AG09309 (cell line): ENCODE results near the gene D2HGDH.

Experiments
- DNase-seq: peaks from one replicate; pipeline ENCODE4 v3.0.0-alpha.2; 2010; ENCODE audit warnings: low read depth
- H3K4me3 ChIP-seq: 2 replicates; pipeline ENCODE4 v1.5.1; 2011; ENCODE audit warnings: mild to moderate bottlenecking, low read depth, low read length, moderate library complexity; ENCODE audit not compliant: control insufficient read depth
- TF ChIP-seq, protein P1 (sequence below): IDR thresholded peaks from 2 replicates; pipeline ENCODE4 v1.5.1; 2011; ENCODE audit warnings: mild to moderate bottlenecking, low read depth, low read length, inconsistent platforms; ENCODE audit not compliant: insufficient read depth, control insufficient read depth; ENCODE audit errors: missing control alignments

D2HGDH gene

DNA sequence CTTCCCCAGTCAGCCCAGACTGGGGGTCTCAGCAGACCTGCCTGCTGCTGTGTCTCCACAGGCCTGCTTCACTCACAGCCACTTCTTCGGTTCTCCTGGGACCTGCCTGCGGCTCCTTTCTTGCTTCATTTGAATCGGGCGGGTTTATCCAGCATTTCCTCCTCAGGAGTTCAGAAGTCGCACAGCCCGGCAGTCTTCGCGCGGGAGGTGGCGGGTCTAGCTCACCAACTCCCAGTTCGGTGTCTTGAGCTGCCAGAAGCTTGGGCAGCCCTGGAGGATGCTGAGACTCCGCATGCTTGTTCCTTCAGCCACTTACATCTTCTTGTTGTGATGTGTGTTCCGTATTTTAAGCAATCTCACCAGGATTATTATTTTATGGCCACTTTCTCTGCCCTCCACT is 10.8 kb downstream of the D2HGDH start:
- no peak for DNase-seq
- TF ChIP-seq, protein P1, sequence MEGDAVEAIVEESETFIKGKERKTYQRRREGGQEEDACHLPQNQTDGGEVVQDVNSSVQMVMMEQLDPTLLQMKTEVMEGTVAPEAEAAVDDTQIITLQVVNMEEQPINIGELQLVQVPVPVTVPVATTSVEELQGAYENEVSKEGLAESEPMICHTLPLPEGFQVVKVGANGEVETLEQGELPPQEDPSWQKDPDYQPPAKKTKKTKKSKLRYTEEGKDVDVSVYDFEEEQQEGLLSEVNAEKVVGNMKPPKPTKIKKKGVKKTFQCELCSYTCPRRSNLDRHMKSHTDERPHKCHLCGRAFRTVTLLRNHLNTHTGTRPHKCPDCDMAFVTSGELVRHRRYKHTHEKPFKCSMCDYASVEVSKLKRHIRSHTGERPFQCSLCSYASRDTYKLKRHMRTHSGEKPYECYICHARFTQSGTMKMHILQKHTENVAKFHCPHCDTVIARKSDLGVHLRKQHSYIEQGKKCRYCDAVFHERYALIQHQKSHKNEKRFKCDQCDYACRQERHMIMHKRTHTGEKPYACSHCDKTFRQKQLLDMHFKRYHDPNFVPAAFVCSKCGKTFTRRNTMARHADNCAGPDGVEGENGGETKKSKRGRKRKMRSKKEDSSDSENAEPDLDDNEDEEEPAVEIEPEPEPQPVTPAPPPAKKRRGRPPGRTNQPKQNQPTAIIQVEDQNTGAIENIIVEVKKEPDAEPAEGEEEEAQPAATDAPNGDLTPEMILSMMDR, result no peak
- H3K4me3 ChIP-seq, result no peak overlapping the region

DNA sequence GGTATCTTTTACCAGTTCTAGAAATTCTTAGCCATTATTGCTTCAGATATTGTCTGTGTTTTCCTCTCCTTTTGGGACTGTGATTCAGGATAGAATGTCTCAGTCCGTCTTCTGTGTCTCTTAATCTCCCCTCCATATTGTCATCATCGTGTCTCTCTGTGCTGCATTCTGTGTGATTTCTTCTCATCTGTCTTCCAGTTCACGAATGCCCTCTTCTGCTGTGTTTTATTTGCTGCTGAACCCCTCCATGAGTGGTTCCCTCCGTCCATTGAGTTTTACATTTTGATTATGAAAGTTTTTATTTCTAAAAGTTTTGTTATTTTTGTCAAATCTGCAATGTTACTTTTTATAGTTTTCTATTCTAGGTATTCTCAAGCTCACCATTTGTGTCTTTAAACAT is 11.7 kb downstream of the D2HGDH start:
- no peak overlapping the region for H3K4me3 ChIP-seq
- TF ChIP-seq, protein P1, result no peak
- DNase-seq, result no peak

DNA sequence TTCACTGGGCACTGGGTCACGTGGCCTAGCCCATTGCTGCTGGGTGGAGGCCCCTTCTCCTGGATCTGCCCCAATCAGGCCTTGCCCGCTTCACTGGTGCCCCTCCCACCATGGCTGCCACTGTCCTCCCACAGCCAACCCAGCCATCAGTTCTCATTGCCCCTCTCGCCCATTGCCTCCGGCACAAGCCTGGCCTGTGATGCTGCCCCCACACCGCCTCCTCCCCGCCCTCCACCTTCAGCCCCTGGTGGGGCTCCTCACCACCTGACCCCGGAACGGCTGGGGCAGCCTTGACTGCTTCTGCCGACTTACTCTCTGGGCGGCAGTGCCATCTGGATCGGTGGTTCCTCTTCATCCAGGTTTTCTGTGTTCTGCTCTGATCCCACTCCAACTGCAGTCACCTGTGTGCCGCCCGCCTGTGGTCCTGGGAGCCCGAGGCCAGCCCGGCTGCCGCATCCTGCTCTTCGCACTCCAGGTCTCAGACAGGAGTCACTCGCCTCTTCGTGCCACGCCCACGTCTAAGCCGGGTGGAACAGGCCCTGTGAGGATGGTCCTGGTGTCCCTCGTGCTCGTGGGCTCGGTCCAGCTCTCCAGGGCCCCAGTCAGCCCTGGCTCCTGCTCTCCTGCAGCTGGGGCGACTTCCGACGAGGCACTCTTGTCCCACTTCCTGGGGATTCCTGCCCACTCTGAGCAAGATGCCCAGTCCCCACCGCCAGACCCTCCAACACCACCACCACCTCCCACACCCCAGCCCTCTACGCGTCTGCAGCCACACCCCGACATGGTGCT is 14.2 kb downstream of the D2HGDH start:
- DNase-seq, result no peak
- H3K4me3 ChIP-seq, result no peak overlapping the region
- TF ChIP-seq, protein P1, result no peak

DNA sequence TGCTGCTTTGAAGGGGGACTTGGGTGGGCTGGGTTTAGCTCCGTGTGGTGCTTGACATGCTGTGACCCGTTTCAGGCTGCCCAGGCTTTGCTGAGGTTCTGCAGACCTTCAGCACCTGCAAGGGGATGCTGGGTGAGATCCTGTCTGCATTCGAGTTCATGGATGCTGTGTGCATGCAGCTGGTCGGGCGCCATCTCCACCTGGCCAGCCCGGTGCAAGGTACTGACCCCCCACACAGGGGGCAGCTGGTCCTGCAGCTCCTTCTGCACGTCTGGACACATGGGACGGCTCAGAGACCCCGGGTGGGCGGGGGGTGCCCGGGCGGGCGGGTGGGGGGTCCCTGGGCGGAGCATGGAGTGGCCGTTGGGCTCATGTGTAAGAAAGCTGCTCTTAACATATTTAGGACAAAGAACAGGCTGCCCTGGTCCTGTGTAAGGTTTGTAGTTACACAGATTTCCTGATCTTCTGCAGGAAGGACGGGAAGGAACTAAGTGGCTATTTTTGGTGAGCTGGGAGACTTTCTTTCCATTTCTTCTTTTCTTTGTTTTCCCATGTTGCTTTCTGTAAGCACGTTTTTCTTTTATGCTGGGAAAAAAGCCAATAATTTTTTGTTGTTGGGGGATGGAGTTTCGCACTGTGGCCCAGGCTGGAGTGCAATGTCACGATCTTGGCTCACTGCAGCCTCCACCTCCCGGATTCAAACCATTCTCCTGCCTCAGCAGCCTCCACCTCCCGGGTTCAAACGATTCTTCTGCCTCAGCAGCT is 15.8 kb downstream of the D2HGDH start:
- DNase-seq, result no peak
- no peak overlapping the region for H3K4me3 ChIP-seq
- TF ChIP-seq, protein P1, result no peak

DNA sequence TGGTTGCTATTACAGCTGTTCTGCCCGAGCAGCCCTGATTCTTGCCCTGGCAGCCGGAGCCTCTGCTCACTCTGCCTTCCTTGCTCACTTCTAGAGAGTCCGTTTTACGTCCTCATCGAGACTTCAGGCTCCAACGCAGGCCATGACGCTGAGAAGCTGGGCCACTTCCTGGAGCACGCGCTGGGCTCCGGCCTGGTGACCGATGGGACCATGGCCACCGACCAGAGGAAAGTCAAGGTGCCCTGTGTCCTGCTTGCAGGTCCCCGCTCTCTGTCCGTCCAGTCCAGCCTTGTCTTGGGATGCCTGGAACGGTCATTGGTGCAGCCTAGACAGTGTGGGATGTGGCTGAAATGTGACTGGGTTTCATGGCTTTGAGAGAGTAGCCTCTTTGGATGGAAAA is 16.7 kb downstream of the D2HGDH start:
- DNase-seq, result no peak
- no peak overlapping the region for H3K4me3 ChIP-seq
- TF ChIP-seq, protein P1, result no peak

DNA sequence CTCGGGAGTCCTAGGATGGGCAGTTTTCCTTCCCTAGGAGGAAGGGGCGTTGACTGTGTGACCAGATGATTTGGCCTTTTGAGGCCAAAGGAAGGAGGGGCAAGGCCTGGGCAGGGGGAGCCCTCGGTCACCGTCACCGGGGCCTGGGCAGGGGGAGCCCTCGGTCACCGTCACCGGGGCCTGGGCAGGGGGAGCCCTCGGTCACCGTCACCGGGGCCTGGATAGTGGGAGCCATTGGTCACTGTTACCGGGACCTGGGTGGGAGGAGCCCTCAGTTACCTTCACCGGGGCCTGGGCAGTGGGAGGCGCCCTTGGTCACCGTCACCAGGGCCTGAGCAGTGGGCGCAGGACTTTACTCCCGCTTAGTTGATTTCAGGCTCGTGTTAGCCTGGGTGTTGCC is 17.3 kb downstream of the D2HGDH start:
- no peak overlapping the region for H3K4me3 ChIP-seq
- no peak for DNase-seq
- TF ChIP-seq, protein P1, result no peak
